Left cardiac atrium (tissue), 4 donors: ENCODE data around the gene PTRH1. TPM values are rescaled to one million over a fixed set of nuclear protein-coding genes. Genes with fewer than 3 reads are reported as not detected.
A peak's percentile ranks its signal among the peaks of the same experiment; 100 is the strongest.

Experiments
- ATAC-seq, 2 donors: fragments of 200-7000 bp; cut with Tn5 transposase; one replicate each; pipeline ENCODE4 v1.9.1; 2020; ENCODE audit warnings: mild to moderate bottlenecking in 2 of 2, moderate library complexity in 2 of 2
- DNase-seq: peaks from one replicate; pipeline ENCODE4 v3.0.0-alpha.2; 2020
- intact Hi-C, 2 donors: fragments of 100-400 bp; cut with DNase I; formaldehyde crosslinking; loops; one replicate each; pipeline versions ENCODE4 v1.14.1 to v1.15.1; 2022 to 2023
- total RNA-seq, 2 donors: library from RNA; stranded (reverse); fragmentation: NEBNext Ultra II Directional; extraction: Animal tissue kit (Norgen Biotek cat#: 25700); gene quantifications; one replicate each; pipeline ENCODE4 v1.2.1, GENCODE V29; 2021
- donor health status: DM: no; HTN: yes; CAD: no.
- donor health status: DM: no; HTN: yes; CAD: no; lungs with severe emphysema.
- donor health status: DM: yes; HTN: yes; CAD: no.
- donor health status: Dilated cardiomyopathy.

The PTRH1 gene
- total RNA-seq, 2 donors from 2014 or later: 12.3 to 14.3 TPM

- ATAC-seq: no peak
- intact Hi-C loops: no loop called here
- no peak for DNase-seq
These were observed 29.1 kb upstream of the PTRH1 start for GRCh38 chr9:127744398-127745110.

- peak; percentile 32 to 42 for ATAC-seq
- intact Hi-C loops: no loop called here
These were observed 27.1 kb upstream of the PTRH1 start for GRCh38 chr9:127742435-127743088.

GRCh38 chr9:127741831-127742434 is 26.5 kb upstream of the PTRH1 start:
- intact Hi-C loops: no loop called here
- ATAC-seq: peak; percentile 70 to 74
- DNase-seq: peak; percentile 71

More at GRCh38 chr9:127742435-127743088, 27.1 kb upstream of the PTRH1 start:
- no peak for DNase-seq

GRCh38 chr9:127739614-127740330 is 24.3 kb upstream of the PTRH1 start:
- peak in 1 of 2 donors; percentile 29 for ATAC-seq
- DNase-seq: no peak
- intact Hi-C loops: loop anchor here (5.0 kb wide), 4 partner anchors 43 to 183 kb away; partner anchors contain the start of gene ST6GALNAC4 (in 1 of the 2)

- intact Hi-C loops: loop anchor here (5.0 kb wide), 4 partner anchors 44 to 184 kb away; partner anchors contain the start of gene ST6GALNAC4 (in 1 of the 2)
- DNase-seq (no peak), ATAC-seq (no peak)
These were observed 23.2 kb upstream of the PTRH1 start for GRCh38 chr9:127738666-127739065.

- DNase-seq (no peak), ATAC-seq (no peak)
- intact Hi-C loops: loop anchor here (2.0 to 5.0 kb wide), 5 partner anchors 47 to 187 kb away; partner anchors contain the start of gene ST6GALNAC4 (in 1 of the 2)
These were observed 20.2 kb upstream of the PTRH1 start for GRCh38 chr9:127735530-127736185.

- ATAC-seq: peak; percentile 97 to 98
- intact Hi-C loops: loop anchor here (1.0 to 5.0 kb wide), 6 partner anchors 47 to 187 kb away; partner anchors contain the start of gene ST6GALNAC4 (in 1 of the 2)
- peak; percentile 99 for DNase-seq
These were observed 19.5 kb upstream of the PTRH1 start, which contains the start of gene TOR2A for GRCh38 chr9:127734747-127735529. Gene TOR2A (minus strand): TSS chr9:127735294. CDS start chr9:127735270, 24 bp downstream.

- no peak for ATAC-seq
- intact Hi-C loops: loop anchor here in 1 of 2 donors (1.0 to 2.0 kb wide), 2 partner anchors 51 to 144 kb away; no protein-coding TSS in a partner anchor
These were observed 18.8 kb upstream of the PTRH1 start for GRCh38 chr9:127734247-127734746.

GRCh38 chr9:127733614-127734013 is 18.2 kb upstream of the PTRH1 start:
- intact Hi-C loops: loop anchor here in 1 of 2 donors (1.0 to 2.0 kb wide), 2 partner anchors 51 to 143 kb away; no protein-coding TSS in a partner anchor
- DNase-seq: no peak

More at GRCh38 chr9:127734247-127734746, 18.8 kb upstream of the PTRH1 start:
- DNase-seq: no peak

GRCh38 chr9:127732444-127732843 is 17.0 kb upstream of the PTRH1 start:
- intact Hi-C loops: no loop called here
- DNase-seq (no peak), ATAC-seq (no peak)

More at GRCh38 chr9:127733614-127734013, 18.2 kb upstream of the PTRH1 start:
- ATAC-seq: no peak

GRCh38 chr9:127731938-127732337 is 16.5 kb upstream of the PTRH1 start:
- DNase-seq: no peak
- intact Hi-C loops: no loop called here
- ATAC-seq: no peak

GRCh38 chr9:127730799-127731410 is 15.4 kb upstream of the PTRH1 start:
- ATAC-seq (no peak), DNase-seq (no peak)
- intact Hi-C loops: no loop called here

GRCh38 chr9:127730262-127730661 is 14.8 kb upstream of the PTRH1 start:
- intact Hi-C loops: no loop called here
- DNase-seq (no peak), ATAC-seq (no peak)

- ATAC-seq (no peak), DNase-seq (no peak)
- intact Hi-C loops: loop anchor here in 1 of 2 donors (5.0 kb wide), 1 partner anchor 137 kb away; no protein-coding TSS in a partner anchor
These were observed 14.2 kb upstream of the PTRH1 start for GRCh38 chr9:127729522-127730256.

- intact Hi-C loops: loop anchor here in 1 of 2 donors (5.0 kb wide), 1 partner anchor 137 kb away; no protein-coding TSS in a partner anchor
- ATAC-seq (no peak), DNase-seq (no peak)
These were observed 13.3 kb upstream of the PTRH1 start for GRCh38 chr9:127728808-127729207.

- intact Hi-C loops: loop anchor here in 1 of 2 donors (5.0 kb wide), 1 partner anchor 135 kb away; no protein-coding TSS in a partner anchor
- DNase-seq: no peak
- no peak for ATAC-seq
These were observed 11.4 kb upstream of the PTRH1 start for GRCh38 chr9:127726871-127727270.
